Measurements from ENCODE around the gene COL23A1. TPM values are rescaled to one million over a fixed set of nuclear protein-coding genes. Genes with fewer than 3 reads are reported as not detected.

The COL23A1 gene
- total RNA-seq, 2 experiments from 2014 or later, result 0.11 TPM; not detected in 1

DNA sequence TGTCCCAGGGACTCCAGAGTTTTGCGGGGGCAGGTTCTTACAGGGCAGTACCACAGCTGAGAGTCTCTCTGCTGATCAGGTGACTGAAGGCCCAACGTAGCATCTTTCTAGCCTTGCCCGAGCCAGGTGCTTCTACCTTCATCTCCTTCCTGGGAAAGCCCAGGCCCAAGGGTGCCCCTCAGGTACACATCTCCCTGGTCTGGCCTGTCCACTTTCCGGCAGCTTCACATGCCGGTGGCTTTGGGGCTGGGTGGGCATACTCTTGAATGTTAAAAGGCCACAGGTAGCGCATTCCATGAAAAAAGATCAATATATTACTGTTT is 351.9 kb downstream of the COL23A1 start:
- TF ChIP-seq CTCF (IDR thresholded peaks at IDR 0.05), result no peak
- Mint-ChIP-seq H3K4me3 (peak overlapping the region; percentile 53), H3K27me3 (no peaks in the 10 kb centered on the region), H3K9me3 (no peaks in the 10 kb centered on the region), H3K27ac (peak overlapping the region; percentile 97), H3K36me3 (ENCODE audit: low read depth) (no peaks in the 10 kb centered on the region), H3K4me1 (ENCODE audit: low read depth) (peaks cover 66% of the 10 kb centered on the region)
- intact Hi-C loops (cut with micrococcal nuclease), result no loop called here
- ATAC-seq (no peak), DNase-seq (no peak)
- CTCF ChIA-PET, result interaction anchor here (0.6 to 2.5 kb wide), 4 partner anchors 9 to 352 kb away, joined by 3 to 6 read pairs (median 6); partner anchors contain the start of gene COL23A1
- POLR2A ChIA-PET, result interaction anchor here (0.5 to 21.3 kb wide), 4 partner anchors 9 to 26 kb away, joined by 3 to 431 read pairs (median 4); partner anchors contain the start of gene HNRNPAB

- no peak for DNase-seq
- no peak for ATAC-seq
- H3K36me3 Mint-ChIP-seq (ENCODE audit: low read depth), result no peaks in the 10 kb centered on the region
- intact Hi-C loops (cut with micrococcal nuclease), result no loop called here
- no peaks in the 10 kb centered on the region for H3K27me3 Mint-ChIP-seq
- TF ChIP-seq CTCF (IDR thresholded peaks at IDR 0.05), result no peak
- H3K9me3 Mint-ChIP-seq, result no peaks in the 10 kb centered on the region
- H3K4me1 Mint-ChIP-seq (ENCODE audit: low read depth), result peaks cover 66% of the 10 kb centered on the region
- H3K4me3 Mint-ChIP-seq, result no peak overlapping the region
- ChIA-PET CTCF (interaction anchor here (0.6 to 2.5 kb wide), 4 partner anchors 10 to 353 kb away, joined by 3 to 6 read pairs (median 6); partner anchors contain the start of gene COL23A1), POLR2A (interaction anchor here (0.5 to 21.3 kb wide), 4 partner anchors 9 to 26 kb away, joined by 3 to 431 read pairs (median 4); partner anchors contain the start of gene HNRNPAB)
- peak overlapping the region; percentile 97 for H3K27ac Mint-ChIP-seq
Observed at GRCh38 chr5:178237431-178238312, 352.5 kb downstream of the COL23A1 start.

DNA sequence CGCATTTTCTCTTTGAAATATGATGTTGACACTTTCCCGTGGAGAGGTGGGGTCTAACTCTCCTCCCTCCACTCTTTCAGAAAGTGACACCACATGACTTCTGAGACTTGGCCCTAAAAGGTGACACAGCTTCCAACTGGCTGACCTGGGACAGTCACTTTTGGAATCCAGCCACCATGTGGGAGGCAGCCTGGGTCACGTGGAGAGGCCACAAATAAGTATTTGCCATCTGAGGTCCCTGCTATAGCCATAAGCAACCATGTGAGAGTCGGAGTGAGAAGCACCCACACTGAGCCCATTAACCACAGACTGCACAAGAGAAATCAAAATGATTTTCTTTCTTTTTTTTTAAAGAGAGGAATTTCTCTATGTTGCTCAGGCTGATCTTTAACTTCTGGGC is 353.5 kb downstream of the COL23A1 start:
- Mint-ChIP-seq H3K27me3 (no peaks in the 10 kb centered on the region), H3K27ac (peak overlapping the region; percentile 46), H3K4me3 (no peak overlapping the region), H3K36me3 (ENCODE audit: low read depth) (peaks cover 3% of the 10 kb centered on the region), H3K9me3 (no peaks in the 10 kb centered on the region), H3K4me1 (ENCODE audit: low read depth) (peaks cover 62% of the 10 kb centered on the region)
- ChIA-PET POLR2A (interaction anchor here (21.3 kb wide), 1 partner anchor 25 kb away, joined by 431 read pairs; the partner anchor contains the start of gene HNRNPAB), CTCF (interaction anchor here (1.1 to 3.3 kb wide), 4 partner anchors 13 to 142 kb away, joined by 3 to 40 read pairs (median 10); no protein-coding TSS in a partner anchor)
- ATAC-seq (no peak), DNase-seq (no peak)
- no peak for TF ChIP-seq CTCF (IDR thresholded peaks at IDR 0.05)
- intact Hi-C loops (cut with micrococcal nuclease), result no loop called here

GRCh38 chr5:178236126-178236525 is 354.1 kb downstream of the COL23A1 start:
- no peak overlapping the region for H3K4me3 Mint-ChIP-seq
- no peak for TF ChIP-seq CTCF (IDR thresholded peaks at IDR 0.05)
- POLR2A ChIA-PET, result interaction anchor here (21.3 kb wide), 1 partner anchor 24 kb away, joined by 431 read pairs; the partner anchor contains the start of gene HNRNPAB

More at GRCh38 chr5:178236126-178236525, 354.1 kb downstream of the COL23A1 start:
- peak overlapping the region; percentile 46 for H3K27ac Mint-ChIP-seq
- H3K36me3 Mint-ChIP-seq (ENCODE audit: low read depth), result peaks cover 8% of the 10 kb centered on the region
- H3K4me1 Mint-ChIP-seq (ENCODE audit: low read depth), result peaks cover 59% of the 10 kb centered on the region
- DNase-seq (no peak), ATAC-seq (no peak)
- CTCF ChIA-PET, result interaction anchor here (1.1 to 3.3 kb wide), 5 partner anchors 13 to 225 kb away, joined by 3 to 40 read pairs (median 5); no protein-coding TSS in a partner anchor
- no peaks in the 10 kb centered on the region for H3K9me3 Mint-ChIP-seq
- intact Hi-C loops (cut with micrococcal nuclease), result no loop called here
- no peaks in the 10 kb centered on the region for H3K27me3 Mint-ChIP-seq
